H1 (cell line): ENCODE data around the gene PGAP3. TPM values are rescaled to one million over a fixed set of nuclear protein-coding genes. Genes with fewer than 3 reads are reported as not detected.

Experiments
- CTCF ChIA-PET: fragments of 300-600 bp; sonication (Branson Sonifier 250); formaldehyde crosslinking; loops from one replicate; lab custom pipeline; 2021; ENCODE audit not compliant: partially characterized antibody; lab: Charles Lee
- POLR2A ChIA-PET: fragments of 300-600 bp; sonication (Branson Sonifier 250); formaldehyde crosslinking; loops from one replicate; lab custom pipeline; 2021; ENCODE audit warnings: inconsistent platforms; ENCODE audit not compliant: partially characterized antibody; lab: Charles Lee
- DNase-seq, 2 experiments: peaks; one replicate each; pipeline versions ENCODE4 v3.0.0 to v3.0.0-alpha.2; 2010 to 2022; ENCODE audit warnings: low spot score in 2 of 2, low read depth in 1 of 2, mixed read lengths in 1 of 2
- FAIRE-seq: peaks from 2 replicates; lab custom pipeline; 2011; peaks lifted over from hg19 to GRCh38; lab: Jason Lieb, UNC
- H2AFZ ChIP-seq: 2 replicates; pipeline ENCODE4 v1.8.1; 2012; ENCODE audit warnings: low read length, inconsistent platforms
- H2AK5ac ChIP-seq: 2 replicates; pipeline ENCODE4 v1.6.1; 2013; ENCODE audit warnings: low read depth, low read length
- H2BK120ac ChIP-seq: replicated peaks from 2 replicates; pipeline ENCODE3; 2013; ENCODE audit warnings: low read depth, low read length, inconsistent platforms
- H2BK12ac ChIP-seq: 2 replicates; pipeline ENCODE4 v1.6.1; 2013; ENCODE audit warnings: low read depth, low read length
- H2BK15ac ChIP-seq: 2 replicates; pipeline ENCODE4 v1.6.1; 2013; ENCODE audit warnings: low read length
- H2BK20ac ChIP-seq: 2 replicates; pipeline ENCODE4 v1.6.1; 2013; ENCODE audit warnings: low read length
- H2BK5ac ChIP-seq: 2 replicates; pipeline ENCODE4 v1.6.1; 2013; ENCODE audit warnings: low read depth, low read length
- H3K14ac ChIP-seq: 2 replicates; pipeline ENCODE4 v1.6.1; 2013; ENCODE audit warnings: inconsistent platforms; ENCODE audit not compliant: insufficient read length
- H3K18ac ChIP-seq: 2 replicates; pipeline ENCODE4 v1.6.1; 2013; ENCODE audit warnings: low read length; ENCODE audit errors: extremely low read depth
- H3K23ac ChIP-seq: 2 replicates; pipeline ENCODE4 v1.6.1; 2013; ENCODE audit warnings: inconsistent platforms; ENCODE audit not compliant: insufficient read length
- H3K23me2 ChIP-seq: 2 replicates; pipeline ENCODE4 v1.6.1; 2013; ENCODE audit warnings: low read depth, low read length
- H3K27ac ChIP-seq: 2 replicates; pipeline ENCODE4 v1.6.1; 2011; ENCODE audit warnings: low read depth, low read length, inconsistent platforms
- H3K27me3 ChIP-seq, 4 experiments: replicated peaks in 1 of 4; 1 replicate in 1 of 4; 2 replicates in 3 of 4; pipeline versions ENCODE4 v1.6.1 to v1.8.1; 2011 to 2013; ENCODE audit warnings: low read length in 3 of 4, mild to moderate bottlenecking in 3 of 4, inconsistent platforms in 2 of 4, mixed read lengths in 2 of 4, moderate library complexity in 1 of 4; ENCODE audit not compliant: control insufficient read depth in 3 of 4, insufficient read depth in 3 of 4; ENCODE audit errors: extremely low read depth in 1 of 4
- H3K36me3 ChIP-seq, 4 experiments: 2 replicates each; pipeline versions ENCODE4 v1.6.1 to v1.8.1; 2011 to 2013; ENCODE audit warnings: mild to moderate bottlenecking in 4 of 4, low read length in 3 of 4, moderate library complexity in 2 of 4, control low read depth in 1 of 4, inconsistent platforms in 1 of 4; ENCODE audit not compliant: insufficient read depth in 4 of 4, control insufficient read depth in 2 of 4
- H3K4ac ChIP-seq: replicated peaks from 2 replicates; pipeline ENCODE3; 2013; ENCODE audit warnings: low read length, low read depth, mixed read lengths, inconsistent platforms; ENCODE audit not compliant: insufficient read length
- H3K4me1 ChIP-seq, 4 experiments: replicated peaks in 1 of 4; 1 replicate in 1 of 4; 2 replicates in 3 of 4; pipeline versions ENCODE4 v1.6.1 to v1.8.1; 2011 to 2013; ENCODE audit warnings: low read length in 3 of 4, inconsistent platforms in 2 of 4, mixed read lengths in 1 of 4; ENCODE audit not compliant: insufficient read depth in 4 of 4, control insufficient read depth in 3 of 4
- H3K4me2 ChIP-seq, 2 experiments: 2 replicates each; pipeline versions ENCODE4 v1.6.1 to v1.8.1; 2011 to 2013; ENCODE audit warnings: low read depth in 2 of 2, low read length in 2 of 2, control low read depth in 1 of 2, inconsistent platforms in 1 of 2, mild to moderate bottlenecking in 1 of 2; ENCODE audit not compliant: insufficient read depth in 1 of 2
- H3K4me3 ChIP-seq, 4 experiments: fragments of 200-600, 300-600 bp in 1 of 4; sonication (generic), shearing (Covaris generic), sonication (Bioruptor Twin) in 1 of 4; 2 replicates each; pipeline versions ENCODE4 v1.5.1 to v1.8.1; 2011 to 2016; ENCODE audit warnings: low read length in 4 of 4, low read depth in 3 of 4, control low read depth in 2 of 4, inconsistent platforms in 2 of 4, mild to moderate bottlenecking in 2 of 4, mixed read lengths in 1 of 4, moderate library complexity in 1 of 4; ENCODE audit not compliant: insufficient read depth in 2 of 4; ENCODE audit errors: extremely low read depth in 1 of 4
- H3K56ac ChIP-seq: replicated peaks from 2 replicates; pipeline ENCODE3; 2013; ENCODE audit warnings: low read depth, mild to moderate bottlenecking, mixed read lengths, low read length, inconsistent platforms; ENCODE audit not compliant: insufficient read length
- H3K79me1 ChIP-seq: 2 replicates; pipeline ENCODE4 v1.6.1; 2013; ENCODE audit warnings: low read depth, low read length, control low read depth
- H3K79me2 ChIP-seq, 2 experiments: 2 replicates each; pipeline versions ENCODE4 v1.6.1 to v1.8.1; 2012 to 2013; ENCODE audit warnings: low read length in 2 of 2, mild to moderate bottlenecking in 2 of 2, inconsistent platforms in 1 of 2; ENCODE audit not compliant: insufficient read depth in 2 of 2, control insufficient read depth in 1 of 2
- H3K9ac ChIP-seq, 4 experiments: replicated peaks in 1 of 4; 1 replicate in 1 of 4; 2 replicates in 3 of 4; pipeline versions ENCODE4 v1.6.1 to v1.8.1; 2011 to 2013; ENCODE audit warnings: low read depth in 3 of 4, low read length in 3 of 4, control low read depth in 2 of 4, mild to moderate bottlenecking in 2 of 4, moderate library complexity in 2 of 4, inconsistent platforms in 1 of 4; ENCODE audit errors: extremely low read depth in 1 of 4
- H3K9me3 ChIP-seq, 2 experiments: 2 replicates each; pipeline versions ENCODE4 v1.6.1 to v1.8.1; 2012 to 2013; ENCODE audit warnings: mild to moderate bottlenecking in 2 of 2, moderate library complexity in 2 of 2, control low read depth in 1 of 2, inconsistent platforms in 1 of 2, low read depth in 1 of 2, low read length in 1 of 2, mixed read lengths in 1 of 2; ENCODE audit not compliant: insufficient read depth in 2 of 2
- H4K20me1 ChIP-seq, 2 experiments: replicated peaks in 1 of 2; 2 replicates each; pipeline versions ENCODE3 to v1.8.1; 2011 to 2013; ENCODE audit warnings: inconsistent platforms in 2 of 2, low read length in 2 of 2, mild to moderate bottlenecking in 1 of 2; ENCODE audit not compliant: insufficient read depth in 2 of 2, control insufficient read depth in 1 of 2
- H4K5ac ChIP-seq: 2 replicates; pipeline ENCODE4 v1.6.1; 2013; ENCODE audit warnings: low read length, low read depth, mixed read lengths, inconsistent platforms; ENCODE audit not compliant: insufficient read length
- H4K8ac ChIP-seq: 2 replicates; pipeline ENCODE4 v1.8.0; 2013; ENCODE audit warnings: mild to moderate bottlenecking, moderate library complexity, low read length, inconsistent platforms; ENCODE audit not compliant: insufficient read depth; ENCODE audit errors: extremely low read depth
- H4K91ac ChIP-seq: replicated peaks from 2 replicates; pipeline ENCODE3; 2013; ENCODE audit warnings: low read length, mixed read lengths, inconsistent platforms; ENCODE audit not compliant: insufficient read length
- WGBS, 2 experiments: shearing (Covaris generic) in 1 of 2; methylation state at CpG; one replicate each; pipeline versions ENCODE4 v1.1.6 to v1.1.7; 2013 to 2015; ENCODE audit warnings: low lambda C conversion rate in 2 of 2, mixed read lengths in 2 of 2, inconsistent platforms in 1 of 2, low coverage in 1 of 2, missing lambda C conversion rate in 1 of 2; ENCODE audit not compliant: insufficient replicate concordance in 2 of 2, insufficient coverage in 1 of 2, insufficient read length in 1 of 2; ENCODE audit errors: extremely low coverage in 1 of 2, missing lambda C conversion rate in 1 of 2; 5-methylcytosine and 5-hydroxymethylcytosine counted together
- polyA plus RNA-seq, 7 experiments: library from polyadenylated mRNA; depleted of rRNA in 3 of 7; stranded (reverse) in 5 of 7; unstranded in 2 of 7; fragments of >200 nt in 5 of 7; fragments of 200-250 nt in 2 of 7; gene quantifications; 1 replicate in 5 of 7; 2 replicates in 1 of 7; 4 replicates in 1 of 7; pipeline versions ENCODE4 v1.2.1 to v1.2.3, GENCODE V29; 2011 to 2013; ENCODE audit warnings: missing spikeins in 2 of 7, mixed read lengths in 2 of 7
- total RNA-seq: library from RNA; stranded (reverse); fragmentation: NEBNext Ultra II Directional; extraction: Animal tissue kit (Norgen Biotek cat#: 25700); gene quantifications from 2 replicates; pipeline ENCODE4 v1.2.1, GENCODE V29; 2021

PGAP3 gene
- total and polyA plus RNA-seq, 2 of the 8 experiments (the other 6 are each of a cell fraction or from before 2014, with no cell fraction given): 21.0 to 30.7 TPM

DNA sequence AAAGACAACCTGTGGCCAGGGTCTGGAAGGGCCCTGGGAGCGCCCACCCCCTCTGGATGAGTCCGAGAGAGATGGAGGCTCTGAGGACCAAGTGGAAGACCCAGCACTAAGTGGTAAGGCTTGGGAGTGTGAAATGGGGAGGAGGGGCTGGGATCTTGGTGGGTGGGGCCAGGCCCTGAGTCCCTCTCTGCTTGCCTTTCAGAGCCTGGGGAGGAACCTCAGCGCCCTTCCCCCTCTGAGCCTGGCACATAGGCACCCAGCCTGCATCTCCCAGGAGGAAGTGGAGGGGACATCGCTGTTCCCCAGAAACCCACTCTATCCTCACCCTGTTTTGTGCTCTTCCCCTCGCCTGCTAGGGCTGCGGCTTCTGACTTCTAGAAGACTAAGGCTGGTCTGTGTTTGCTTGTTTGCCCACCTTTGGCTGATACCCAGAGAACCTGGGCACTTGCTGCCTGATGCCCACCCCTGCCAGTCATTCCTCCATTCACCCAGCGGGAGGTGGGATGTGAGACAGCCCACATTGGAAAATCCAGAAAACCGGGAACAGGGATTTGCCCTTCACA lies 52.2 kb downstream of the PGAP3 start:
- no peak overlapping the region for H4K8ac ChIP-seq
- WGBS, 2 experiments: 82% methylated on average over 8 of the region's 8 CpGs; no CpG with 5 or more reads in 1 of the 2 experiments
- peaks cover 14% of the 10 kb centered on the region for H3K79me1 ChIP-seq
- no peak overlapping the region for H2AK5ac ChIP-seq
- H3K27ac ChIP-seq: no peak overlapping the region
- peak overlapping the region; percentile 75; the same call in 1 of the 2 replicates for H2BK12ac ChIP-seq
- no peak overlapping the region for H3K23ac ChIP-seq
- no peak overlapping the region for H3K4me3 ChIP-seq
- no peak overlapping the region for H2BK120ac ChIP-seq
- ChIA-PET POLR2A (interaction anchor here (0.9 to 1.7 kb wide), 4 partner anchors 19 to 60 kb away, joined by 3 to 5 read pairs (median 4); partner anchors contain the start of gene PGAP3), CTCF (interaction anchor here (0.6 to 49.2 kb wide), 7 partner anchors 4 to 120 kb away, joined by 3 to 1885 read pairs (median 18); partner anchors contain the start of genes ERBB2, PGAP3, PNMT and PPP1R1B)
- no peak for DNase-seq
- H2BK15ac ChIP-seq: peak overlapping the region; percentile 95; the same call in 1 of the 2 replicates
- H3K56ac ChIP-seq: no peak overlapping the region
- H3K36me3 ChIP-seq: no peaks in the 10 kb centered on the region
- no peak overlapping the region for H2AFZ ChIP-seq
- H2BK5ac ChIP-seq: peak overlapping the region; percentile 78; the same call in 1 of the 2 replicates
- H3K9me3 ChIP-seq: no peaks in the 10 kb centered on the region
- no peak overlapping the region for H2BK20ac ChIP-seq
- H3K4me2 ChIP-seq: peak overlapping the region in 1 of 2 experiments; percentile 97; a peak in 1 of 4 replicates
- no peak overlapping the region for H4K5ac ChIP-seq
- no peak for FAIRE-seq
- peaks cover 8 to 33% of the 10 kb centered on the region in 2 experiments for H3K79me2 ChIP-seq
- peak overlapping the region; percentile 5 for H4K91ac ChIP-seq
- peaks cover 8% of the 10 kb centered on the region; the same call in 1 of the 2 replicates for H3K23me2 ChIP-seq
- no peak overlapping the region for H3K14ac ChIP-seq
- peaks cover 17 to 52% (median 37%) of the 10 kb centered on the region in 4 experiments for H3K4me1 ChIP-seq
- H3K18ac ChIP-seq: no peak overlapping the region
- 0 out of 7 replicates have a peak, but pooled peaks cover 0 to 3% (median 0%) of the 10 kb centered on the region in 4 experiments for H3K27me3 ChIP-seq
- H4K20me1 ChIP-seq: peaks cover 0 to 7% of the 10 kb centered on the region in 2 experiments
- H3K9ac ChIP-seq: no peak overlapping the region
- H3K4ac ChIP-seq: no peak overlapping the region
